Astrocyte (in vitro differentiated cells and primary cell): ENCODE data around the gene PAPPA2.

Experiments used
- CTCF ChIP-seq: IDR thresholded peaks from 2 replicates; pipeline ENCODE4 v1.5.1; 2011; ENCODE audit warnings: low read depth, mild to moderate bottlenecking, inconsistent platforms, low read length, moderate library complexity; ENCODE audit not compliant: insufficient read depth
- EZH2 ChIP-seq: IDR thresholded peaks from 2 replicates; pipeline ENCODE4 v1.6.1; 2012; ENCODE audit warnings: mild to moderate bottlenecking, low read length, inconsistent platforms; ENCODE audit not compliant: insufficient read depth

GRCh38 chr1:176494436-176494835 is 31.5 kb downstream of the PAPPA2 start:
- no peak for TF ChIP-seq CTCF
- TF ChIP-seq EZH2, result no peak
